Fibroblast of the conjunctiva (primary cell): Measurements from ENCODE around the gene AEBP1.
A peak's percentile ranks its signal among the peaks of the same experiment; 100 is the strongest.

Experiments
- DNase-seq: peaks from one replicate; pipeline ENCODE4 v3.0.0-alpha.2; 2010; ENCODE audit warnings: low read depth

The AEBP1 gene

DNA sequence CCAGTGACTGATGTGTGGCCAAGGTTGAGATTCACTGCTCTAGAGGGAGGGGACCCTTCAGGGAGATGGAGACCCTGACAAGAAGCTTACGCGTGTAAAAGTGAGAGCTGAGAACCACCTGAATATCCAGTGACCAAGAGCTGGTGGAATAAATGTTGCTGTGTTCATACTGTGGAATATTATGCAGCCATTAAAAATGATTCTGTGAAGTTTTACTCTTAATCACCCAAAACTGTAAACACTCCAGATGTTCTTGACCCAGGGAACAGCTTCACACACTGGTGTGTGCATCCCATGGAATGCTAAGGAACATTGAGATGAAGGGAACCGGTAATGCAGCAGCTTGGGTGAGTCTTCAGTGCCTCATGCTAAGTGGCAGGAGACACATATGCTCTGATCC is 17.5 kb upstream of the AEBP1 start:
- no peak for DNase-seq

DNA sequence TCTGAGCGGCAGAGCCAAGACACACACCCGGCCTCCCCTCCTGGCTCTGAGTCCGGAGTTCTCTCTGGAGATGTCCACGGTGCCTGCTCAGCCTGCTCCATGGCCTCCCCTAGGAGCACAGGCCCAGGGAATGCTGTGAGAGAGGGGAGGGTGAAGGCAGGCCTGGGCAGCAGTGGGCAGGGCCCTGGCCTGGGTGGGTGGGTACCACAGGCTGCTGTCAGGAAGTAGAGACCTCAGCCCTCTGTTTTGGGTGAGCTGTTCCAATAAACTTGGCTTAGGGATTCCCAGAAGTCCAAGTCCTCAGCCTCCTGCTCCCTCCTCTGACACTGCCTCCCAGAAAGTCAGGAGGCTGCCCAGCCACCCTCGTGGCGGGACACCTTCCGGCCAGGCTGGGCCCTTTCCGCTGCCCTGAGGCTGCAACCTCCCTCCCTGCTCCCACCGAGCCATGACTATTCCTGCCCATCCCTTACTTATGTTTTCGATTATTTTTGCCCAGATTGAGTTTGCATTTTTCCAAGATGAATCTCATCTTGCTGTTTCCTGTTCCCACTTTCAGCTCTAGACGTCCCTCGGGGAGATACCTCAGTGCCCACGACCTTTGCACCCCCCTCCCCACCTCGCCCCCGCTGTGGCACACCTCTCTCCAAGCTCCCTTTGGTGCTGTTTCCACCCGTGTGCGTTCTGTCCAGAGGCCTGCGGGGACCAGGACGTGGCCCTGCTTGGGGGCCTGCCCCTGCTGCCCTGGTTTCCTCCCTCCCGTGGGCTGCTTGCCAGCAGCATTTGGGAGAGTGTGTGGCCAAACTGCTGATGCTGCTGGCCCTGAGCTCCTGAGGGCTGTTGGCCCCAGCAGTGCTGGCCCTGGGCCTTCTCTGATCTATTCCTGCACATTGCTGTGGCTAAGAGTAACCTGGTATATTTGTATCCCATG is 16.0 kb upstream of the AEBP1 start:
- peak; percentile 79 for DNase-seq

DNA sequence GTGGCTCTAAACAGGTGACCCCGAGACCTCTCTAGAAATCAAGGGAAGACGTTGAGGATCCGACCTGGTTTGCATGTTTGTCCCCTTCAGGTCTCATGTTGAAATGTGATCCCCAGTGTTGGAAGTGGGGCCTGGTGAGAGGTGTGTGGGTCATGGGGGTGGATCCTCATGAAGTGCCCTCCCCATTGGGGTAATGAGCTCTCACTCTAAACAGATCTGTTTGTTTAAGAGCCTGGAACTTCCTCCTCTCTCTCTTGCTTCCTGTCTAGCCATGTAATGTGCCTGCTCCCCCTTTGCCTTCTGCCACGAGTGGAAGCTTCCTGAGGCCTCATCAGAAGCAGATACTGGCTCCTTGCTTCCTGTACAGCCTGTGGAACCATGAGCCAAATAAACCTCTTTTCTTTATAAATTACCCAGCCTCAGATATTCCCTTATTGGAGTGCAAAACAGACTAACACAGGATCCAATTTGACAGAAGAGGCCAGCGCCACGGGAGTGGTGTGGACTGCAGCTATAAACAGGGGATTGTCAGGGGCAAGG is 11.0 kb upstream of the AEBP1 start:
- DNase-seq, result no peak

DNA sequence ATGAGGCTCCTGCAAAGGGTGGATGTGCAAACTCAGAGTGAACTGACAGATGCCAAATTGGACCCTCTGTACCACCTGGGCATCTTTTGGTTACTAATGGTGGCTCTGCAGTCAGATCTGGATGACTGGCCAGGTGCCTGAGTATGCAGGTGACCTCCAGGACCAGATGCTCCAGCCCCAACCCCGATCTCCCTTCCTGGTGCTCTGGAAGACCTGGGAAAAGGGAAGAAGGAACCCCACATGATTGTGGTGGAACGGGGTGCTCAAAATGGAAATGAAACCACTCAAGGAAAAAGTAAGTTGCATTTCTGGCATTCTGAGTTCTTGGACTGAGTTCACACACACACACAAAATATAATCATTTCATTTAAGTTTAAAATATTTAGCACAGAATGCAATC is 9.8 kb upstream of the AEBP1 start:
- DNase-seq, result no peak

DNA sequence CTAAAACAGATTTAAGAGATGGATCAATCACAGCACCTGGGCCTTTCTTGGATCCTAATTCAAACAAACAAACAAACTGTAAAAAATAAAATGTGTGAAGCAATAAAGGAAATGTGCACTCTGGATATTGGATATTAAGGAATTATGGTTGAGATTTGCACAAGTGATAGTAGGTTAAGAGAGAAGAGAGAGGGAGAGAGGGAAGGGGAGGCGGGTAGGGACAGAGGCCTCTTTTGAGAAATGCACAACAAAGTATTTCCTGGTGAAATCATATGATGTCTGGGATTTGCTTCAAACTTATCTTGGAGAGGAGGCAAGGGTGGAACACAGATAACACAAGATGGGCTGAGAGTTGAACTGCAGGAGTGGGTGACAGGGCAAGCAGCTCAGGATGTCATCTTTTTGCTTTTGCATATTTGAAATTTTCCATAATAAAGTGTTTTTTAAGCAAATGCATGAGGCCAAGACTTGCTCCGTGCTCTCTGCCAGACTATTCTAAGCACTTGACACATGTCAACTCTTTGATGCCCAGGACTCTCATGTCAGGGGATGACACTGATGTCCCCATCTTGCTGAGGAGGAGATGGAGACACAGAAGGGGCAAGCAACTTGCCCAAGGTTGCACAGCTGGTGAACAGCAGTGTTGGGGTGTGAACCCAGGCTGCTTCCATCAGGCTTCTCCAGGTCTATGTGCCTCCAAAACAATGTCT is 9.1 kb upstream of the AEBP1 start:
- DNase-seq, result no peak

- DNase-seq, result no peak
Observed at GRCh38 chr7:44095781-44096180, 8.4 kb upstream of the AEBP1 start.

DNA sequence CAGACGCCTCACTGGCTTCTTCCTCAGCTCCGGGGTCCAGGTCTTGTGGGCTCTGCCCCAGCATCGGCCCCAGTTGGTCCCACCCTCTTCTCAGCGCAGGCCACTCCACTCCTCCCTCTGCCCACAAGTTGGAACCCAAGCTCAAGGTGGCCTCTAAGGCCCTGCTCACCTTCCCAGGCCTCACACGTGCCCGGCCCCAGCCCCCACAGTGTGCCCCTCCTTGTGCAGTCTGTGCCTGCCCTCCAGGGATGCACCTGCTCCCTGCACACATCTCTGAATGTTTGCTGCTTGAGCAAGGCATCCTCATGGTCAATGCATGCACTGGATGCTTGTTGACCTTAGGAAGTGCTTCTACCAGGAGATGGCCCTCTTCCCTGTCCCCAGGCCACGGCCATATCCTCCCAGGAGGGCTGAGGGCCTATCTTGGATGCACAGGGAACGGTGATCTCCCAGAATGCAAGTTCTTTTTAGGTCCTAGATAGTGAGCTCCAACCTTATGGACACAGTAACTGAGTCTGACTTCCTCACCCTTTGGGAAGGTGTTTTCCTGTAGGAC is 7.7 kb upstream of the AEBP1 start:
- DNase-seq, result no peak

DNA sequence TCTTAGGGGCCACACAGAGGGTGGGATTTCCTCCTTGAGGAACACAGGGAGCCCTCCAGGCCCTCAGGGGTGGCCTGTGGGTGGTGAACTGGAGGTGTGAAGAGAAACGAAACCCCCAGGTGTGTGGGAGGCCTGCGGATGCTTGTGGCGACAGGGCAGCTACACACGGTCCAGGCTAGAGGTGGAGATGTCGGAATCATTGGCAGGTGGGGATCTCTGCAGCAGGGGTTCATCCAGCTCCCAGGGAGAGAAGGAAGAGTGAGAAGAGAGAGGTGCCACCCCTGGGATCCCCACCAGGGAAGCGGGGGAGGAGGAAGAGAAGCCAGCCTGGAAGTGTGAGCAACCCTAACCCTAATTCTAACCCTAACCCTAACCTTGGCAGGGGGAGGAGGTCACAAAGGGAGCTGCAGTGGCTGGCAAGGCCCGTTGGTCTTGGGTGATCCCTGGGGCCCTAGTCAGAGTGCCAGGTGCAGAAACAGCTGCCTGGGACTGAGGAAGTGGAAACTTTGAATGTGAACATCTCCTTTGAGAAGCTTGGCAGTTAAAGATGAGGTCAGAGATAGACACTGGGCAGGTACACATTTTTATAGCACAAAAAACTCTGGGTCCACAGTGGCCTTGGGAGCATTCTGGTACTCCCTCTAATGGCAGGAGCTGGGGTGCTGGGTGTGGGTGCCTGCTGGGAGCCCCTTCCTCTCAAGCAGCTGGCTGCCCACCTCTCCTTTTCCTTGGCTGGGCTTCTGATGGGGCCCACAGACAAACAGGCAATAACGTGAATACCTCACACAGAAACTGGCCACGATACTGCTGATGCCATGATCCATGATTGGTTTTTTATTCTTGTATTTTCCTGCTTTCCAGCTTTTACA is 6.8 kb upstream of the AEBP1 start:
- DNase-seq, result no peak

- no peak for DNase-seq
Observed at GRCh38 chr7:44098092-44099068, 5.8 kb upstream of the AEBP1 start.

DNA sequence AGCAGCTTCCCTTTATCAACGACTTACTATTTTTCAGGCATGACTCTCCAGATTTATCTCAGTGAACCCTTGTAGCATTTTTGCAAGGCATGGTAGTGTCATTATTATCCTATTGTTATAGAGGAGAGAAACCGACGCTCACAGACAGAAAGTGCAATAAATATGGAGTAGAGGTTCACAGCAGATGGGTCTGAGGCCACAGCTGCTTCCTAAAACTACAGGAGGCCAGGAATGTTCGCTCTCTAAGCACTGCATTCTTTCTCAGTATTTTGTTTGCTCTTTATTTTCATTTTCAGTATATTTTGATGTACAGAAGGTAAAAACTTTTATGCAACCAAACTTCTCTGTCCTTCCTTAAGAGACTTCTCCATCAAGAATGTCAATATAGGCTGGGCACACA is 4.5 kb upstream of the AEBP1 start:
- no peak for DNase-seq

DNA sequence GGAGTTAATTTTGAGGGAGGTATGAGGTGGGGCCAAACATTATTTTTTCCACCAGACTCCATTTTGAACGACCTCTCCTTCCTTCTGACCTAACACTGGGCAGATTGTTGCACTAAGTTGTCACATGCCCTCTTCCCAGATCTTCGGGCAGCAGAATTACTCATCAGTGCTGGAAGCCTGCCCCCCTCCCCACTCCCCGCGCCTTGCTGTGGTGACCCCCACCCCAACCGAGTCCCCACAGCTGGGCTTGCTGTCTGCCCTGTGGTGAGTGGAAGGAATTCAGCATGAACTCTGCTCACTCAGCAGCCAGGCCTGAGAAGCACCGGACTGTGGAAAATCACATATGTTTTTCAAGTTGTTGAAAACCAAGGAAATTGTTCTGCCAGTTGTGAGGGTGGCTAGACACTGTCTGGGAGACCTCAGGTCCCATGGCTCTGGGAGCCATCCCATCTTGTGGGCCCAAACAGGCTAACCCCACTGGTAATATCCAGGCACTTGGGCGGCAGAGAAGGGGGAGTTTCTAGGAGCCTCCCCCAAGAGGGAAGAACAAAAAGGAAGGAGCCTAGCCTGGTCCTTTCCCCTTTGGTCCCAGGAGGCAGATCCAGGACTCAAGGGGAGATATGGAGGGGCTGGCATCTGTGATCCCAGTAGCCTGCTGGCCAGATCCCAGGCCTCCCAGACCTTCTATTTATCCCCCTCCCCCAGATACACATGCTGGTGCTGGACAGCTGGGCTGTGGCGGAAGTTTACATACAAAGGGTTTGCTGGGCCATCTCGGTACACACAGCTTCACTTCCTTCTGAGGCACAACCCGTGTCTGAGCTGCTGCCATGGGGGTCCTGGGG is 3.5 kb upstream of the AEBP1 start:
- DNase-seq, result peak; percentile 49

DNA sequence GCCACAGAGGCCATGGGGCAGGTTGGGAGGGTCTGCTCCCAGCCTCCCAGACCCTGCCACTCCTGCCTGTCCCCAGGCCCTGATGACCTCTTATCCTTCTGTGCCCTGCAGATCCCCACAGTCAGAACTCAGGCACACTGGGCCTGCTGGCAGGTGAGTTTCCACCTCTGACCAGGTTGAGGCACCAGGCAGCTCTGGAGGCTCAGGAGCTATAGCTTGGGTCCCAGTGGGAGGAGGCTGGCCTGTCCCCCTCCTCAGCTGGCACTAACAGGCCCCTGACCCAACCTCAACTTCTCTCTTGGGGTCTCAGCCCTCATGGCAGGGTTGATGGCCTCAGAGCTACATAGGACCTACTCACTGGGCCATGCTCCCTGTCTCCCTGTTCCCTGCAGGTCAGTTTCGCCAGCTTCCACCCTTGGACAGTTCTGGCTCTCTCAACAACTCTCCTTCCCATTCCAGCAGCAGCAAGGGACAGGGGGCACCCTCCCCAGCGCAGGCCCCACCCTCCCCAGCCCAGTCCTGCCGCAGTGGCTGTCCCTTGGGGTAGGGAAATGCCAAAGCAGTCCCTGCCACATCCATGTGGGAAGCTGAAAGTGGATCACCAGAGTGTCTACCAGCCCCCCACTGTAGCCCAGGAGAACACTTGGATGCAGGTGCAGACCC is 2.7 kb upstream of the AEBP1 start:
- DNase-seq, result no peak

DNA sequence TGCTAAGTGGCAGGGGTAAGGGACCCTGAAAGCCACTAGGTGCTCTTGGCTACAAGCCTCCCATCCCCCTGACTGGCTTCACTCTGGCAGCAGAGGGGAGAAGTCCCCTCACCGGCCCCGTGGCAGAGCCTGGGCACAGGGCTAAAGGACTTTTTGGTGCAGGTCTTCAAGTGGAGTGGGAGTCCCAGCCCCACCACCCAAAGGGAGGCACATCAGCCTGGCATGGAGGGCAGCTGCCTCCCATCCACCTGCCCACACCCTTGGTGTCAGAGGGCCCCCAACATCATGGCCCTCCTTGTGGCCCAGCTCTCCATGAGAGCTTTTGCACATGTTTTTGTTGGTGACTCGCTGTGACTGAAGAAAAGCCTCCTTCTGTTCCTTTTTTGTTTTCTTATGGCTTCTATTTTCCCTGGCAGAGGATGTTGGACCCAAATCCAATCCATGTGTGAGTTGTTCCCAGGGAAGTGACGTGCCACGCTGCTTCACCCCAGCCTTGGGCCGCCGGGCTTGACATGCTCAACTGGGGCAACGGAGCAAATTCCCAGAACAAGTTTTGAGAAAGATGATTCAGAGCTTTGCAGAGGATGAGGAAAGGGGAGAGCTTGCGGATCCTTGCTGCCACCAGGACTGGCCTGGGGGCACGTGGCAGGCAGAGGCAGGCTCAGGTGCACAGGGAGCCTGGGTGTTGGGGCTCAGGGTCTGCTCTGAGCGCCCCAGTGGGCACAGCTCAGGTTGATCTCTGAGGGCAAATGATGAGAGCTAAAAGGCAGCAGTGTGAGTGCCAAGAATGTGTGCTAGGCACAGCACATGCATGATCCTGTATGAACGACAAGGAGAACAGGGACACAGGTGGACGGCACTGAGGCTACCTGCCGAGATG is 1.9 kb upstream of the AEBP1 start:
- peak; percentile 51 for DNase-seq

DNA sequence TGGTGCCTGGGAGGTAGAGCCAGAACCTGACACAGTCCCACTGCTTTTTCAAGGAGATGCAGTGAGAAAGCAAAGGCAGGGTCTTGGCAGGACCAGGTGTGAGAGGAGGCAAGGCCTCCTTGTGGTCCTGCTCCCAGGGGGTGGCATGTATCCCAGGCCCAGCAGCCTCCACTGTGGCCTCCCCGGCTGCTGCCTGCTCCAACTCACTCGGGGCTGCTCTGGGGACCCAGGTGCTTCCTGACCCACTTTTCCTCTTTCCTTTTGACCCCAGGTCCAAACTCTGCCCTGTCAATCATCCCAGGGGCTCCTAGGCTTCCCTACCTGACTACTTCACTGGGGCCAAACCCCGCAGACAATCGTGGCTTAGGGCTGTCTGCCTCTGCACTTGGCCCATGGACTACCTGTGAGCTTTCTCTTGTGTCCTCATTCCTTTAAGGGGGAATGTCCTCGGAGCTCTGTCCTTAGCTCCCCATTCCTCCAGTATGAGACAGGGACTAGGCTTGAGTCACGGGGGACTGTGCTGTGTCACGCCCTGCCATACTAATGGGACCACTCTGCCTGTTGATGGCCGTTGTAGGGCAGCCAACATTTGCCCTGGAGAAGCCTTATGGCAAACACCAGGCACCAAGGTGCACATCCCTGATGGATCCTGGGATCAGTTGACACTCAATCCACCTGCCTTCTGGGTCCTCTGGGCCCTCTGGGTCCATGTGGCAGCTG is 1.1 kb upstream of the AEBP1 start:
- no peak for DNase-seq

- no peak for DNase-seq
Observed at GRCh38 chr7:44103566-44103922, 601 bp upstream of the AEBP1 start.

- DNase-seq, result no peak
Observed at GRCh38 chr7:44104860-44105771, 971 bp downstream of the AEBP1 start.
